Brain microvascular endothelial cell (primary cell): ENCODE data around the gene RAB35.

ENCODE experiments used
- DNase-seq: peaks from one replicate; pipeline ENCODE4 v3.0.0-alpha.2; 2020
- H3K27ac ChIP-seq: fragments of 250-450 bp; sonication (Bioruptor Pico); 2 replicates; pipeline ENCODE4 v1.5.1; 2020; ENCODE audit warnings: mild to moderate bottlenecking, moderate library complexity
- H3K27me3 ChIP-seq: fragments of 250-450 bp; sonication (Bioruptor Pico); replicated peaks from 2 replicates; pipeline ENCODE4 v1.5.1; 2020; ENCODE audit warnings: mild to moderate bottlenecking
- H3K36me3 ChIP-seq: fragments of 250-450 bp; sonication (Bioruptor Pico); replicated peaks from 2 replicates; pipeline ENCODE4 v1.5.1; 2020; ENCODE audit warnings: mild to moderate bottlenecking
- H3K4me3 ChIP-seq: 2 replicates; pipeline ENCODE4 v1.5.1; 2011; ENCODE audit warnings: low read depth, mild to moderate bottlenecking, control low read depth, low read length, moderate library complexity
- in situ Hi-C: cut with HindIII; loops from 2 replicates; pipeline ENCODE4 v1.10.0; 2017; ENCODE audit warnings: low sequenced_read_pairs, low pct_ligation_motif_present
- TF ChIP-seq, protein P1 (sequence below): IDR thresholded peaks from 2 replicates; pipeline ENCODE4 v1.5.1; 2011; ENCODE audit warnings: low read depth, mild to moderate bottlenecking, moderate library complexity, low read length, control low read depth, inconsistent platforms; ENCODE audit errors: missing control alignments

RAB35 gene

GRCh38 chr12:120138366-120138765, 21.8 kb upstream of the RAB35 start:
- in situ Hi-C loops: loop anchor here (5.0 kb wide), 1 partner anchor 34 kb away; no protein-coding TSS in a partner anchor
- no peaks in the 10 kb centered on the region for H3K27me3 ChIP-seq
- no peak overlapping the region for H3K4me3 ChIP-seq
- no peak overlapping the region for H3K27ac ChIP-seq
- peaks cover 95% of the 10 kb centered on the region for H3K36me3 ChIP-seq
- DNase-seq: no peak
- TF ChIP-seq, protein P1, sequence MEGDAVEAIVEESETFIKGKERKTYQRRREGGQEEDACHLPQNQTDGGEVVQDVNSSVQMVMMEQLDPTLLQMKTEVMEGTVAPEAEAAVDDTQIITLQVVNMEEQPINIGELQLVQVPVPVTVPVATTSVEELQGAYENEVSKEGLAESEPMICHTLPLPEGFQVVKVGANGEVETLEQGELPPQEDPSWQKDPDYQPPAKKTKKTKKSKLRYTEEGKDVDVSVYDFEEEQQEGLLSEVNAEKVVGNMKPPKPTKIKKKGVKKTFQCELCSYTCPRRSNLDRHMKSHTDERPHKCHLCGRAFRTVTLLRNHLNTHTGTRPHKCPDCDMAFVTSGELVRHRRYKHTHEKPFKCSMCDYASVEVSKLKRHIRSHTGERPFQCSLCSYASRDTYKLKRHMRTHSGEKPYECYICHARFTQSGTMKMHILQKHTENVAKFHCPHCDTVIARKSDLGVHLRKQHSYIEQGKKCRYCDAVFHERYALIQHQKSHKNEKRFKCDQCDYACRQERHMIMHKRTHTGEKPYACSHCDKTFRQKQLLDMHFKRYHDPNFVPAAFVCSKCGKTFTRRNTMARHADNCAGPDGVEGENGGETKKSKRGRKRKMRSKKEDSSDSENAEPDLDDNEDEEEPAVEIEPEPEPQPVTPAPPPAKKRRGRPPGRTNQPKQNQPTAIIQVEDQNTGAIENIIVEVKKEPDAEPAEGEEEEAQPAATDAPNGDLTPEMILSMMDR: no peak

DNA sequence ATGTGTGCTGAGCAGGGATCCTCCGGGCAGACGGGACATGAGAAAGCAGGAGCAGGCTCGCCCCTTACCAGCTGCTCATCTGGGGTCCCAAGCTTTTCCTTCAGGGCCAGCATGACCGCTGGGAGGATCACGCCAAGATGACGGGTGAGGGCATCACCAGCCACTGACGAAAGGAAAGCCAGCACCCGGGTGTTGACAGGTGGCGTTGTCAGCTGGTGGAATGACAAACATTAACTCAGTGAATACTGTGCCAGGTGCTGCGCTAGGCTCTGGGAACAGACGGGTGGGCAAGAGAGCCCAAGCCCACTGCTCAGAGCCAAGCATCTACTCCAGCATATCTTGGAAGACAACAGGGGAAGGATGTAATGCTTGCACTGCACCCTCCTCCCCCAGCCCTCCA, 21.3 kb upstream of the RAB35 start:
- TF ChIP-seq, protein P1: no peak
- no peak for DNase-seq
- H3K27ac ChIP-seq: no peak overlapping the region
- H3K36me3 ChIP-seq: peaks cover 95% of the 10 kb centered on the region
- no peak overlapping the region for H3K4me3 ChIP-seq
- in situ Hi-C loops: loop anchor here (5.0 kb wide), 1 partner anchor 34 kb away; no protein-coding TSS in a partner anchor
- H3K27me3 ChIP-seq: no peaks in the 10 kb centered on the region

- peaks cover 95% of the 10 kb centered on the region for H3K36me3 ChIP-seq
- no peak overlapping the region for H3K27ac ChIP-seq
- no peaks in the 10 kb centered on the region for H3K27me3 ChIP-seq
- DNase-seq: no peak
- TF ChIP-seq, protein P1: no peak
- in situ Hi-C loops: loop anchor here (5.0 kb wide), 1 partner anchor 36 kb away; no protein-coding TSS in a partner anchor
- no peak overlapping the region for H3K4me3 ChIP-seq
Measured at GRCh38 chr12:120136093-120136770, 19.7 kb upstream of the RAB35 start.

- Histone ChIP-seq H3K36me3 (peaks cover 96% of the 10 kb centered on the region), H3K27me3 (no peaks in the 10 kb centered on the region), H3K4me3 (no peak overlapping the region), H3K27ac (no peak overlapping the region)
- no peak for DNase-seq
- in situ Hi-C loops: no loop called here
- TF ChIP-seq, protein P1: no peak
Measured at GRCh38 chr12:120134307-120134980, 17.9 kb upstream of the RAB35 start.

DNA sequence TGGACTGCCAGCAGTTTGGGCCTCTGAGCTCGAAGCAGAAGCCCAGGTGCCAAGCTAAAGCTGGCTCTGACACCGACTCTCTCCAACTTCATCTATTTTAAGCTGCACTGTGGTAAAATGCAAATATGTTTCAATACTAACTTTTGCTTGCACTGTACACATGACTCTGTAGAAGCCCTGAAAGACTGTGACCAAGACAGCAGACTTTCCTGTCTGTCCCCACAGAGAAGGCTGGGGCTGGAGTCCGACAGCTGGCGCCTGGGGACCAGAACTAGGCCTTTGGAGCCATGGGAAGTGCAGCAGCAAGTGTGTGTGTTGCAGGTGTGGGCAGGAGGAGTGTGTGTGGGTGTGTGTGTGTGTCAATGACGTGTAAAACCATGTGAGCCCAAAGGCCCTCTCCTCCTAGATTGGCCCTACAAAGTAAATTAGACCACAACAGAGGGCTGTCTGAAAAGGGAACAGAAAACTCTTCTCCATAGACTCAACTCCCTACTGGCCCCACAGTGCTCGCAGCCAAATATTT, 16.4 kb upstream of the RAB35 start:
- Histone ChIP-seq H3K27me3 (no peaks in the 10 kb centered on the region), H3K36me3 (peaks cover 97% of the 10 kb centered on the region)

More for the DNA sequence above, 16.4 kb upstream of the RAB35 start:
- in situ Hi-C loops: no loop called here
- DNase-seq: no peak
- no peak overlapping the region for H3K4me3 ChIP-seq
- TF ChIP-seq, protein P1: no peak
- H3K27ac ChIP-seq: no peak overlapping the region
